ENCODE measurements around the gene LPCAT1.
"Not testable (repeated sequence)": the region's sequence is repeated elsewhere in the genome, so short reads cannot be mapped to it uniquely, and the experiment has no call there.

LPCAT1 gene

GRCh38 chr5:1460054-1460682 lies 63.6 kb downstream of the LPCAT1 start:
- DNase-seq, result no peak

- not testable (repeated sequence) for DNase-seq
Measured at GRCh38 chr5:1459435-1459834, 64.3 kb downstream of the LPCAT1 start.

GRCh38 chr5:1456110-1456881 lies 67.5 kb downstream of the LPCAT1 start:
- not testable (repeated sequence) for DNase-seq

GRCh38 chr5:1453613-1454012 lies 70.1 kb downstream of the LPCAT1 start:
- no peak for DNase-seq

GRCh38 chr5:1449081-1449630 lies 74.6 kb downstream of the LPCAT1 start:
- no peak for DNase-seq

- DNase-seq, result no peak
Measured at GRCh38 chr5:1448511-1449011, 75.2 kb downstream of the LPCAT1 start.

GRCh38 chr5:1447671-1448361 lies 75.9 kb downstream of the LPCAT1 start:
- DNase-seq, result no peak

- no peak for DNase-seq
Measured at GRCh38 chr5:1446602-1447343, 77.0 kb downstream of the LPCAT1 start.

GRCh38 chr5:1445689-1446601 lies 77.8 kb downstream of the LPCAT1 start:
- DNase-seq, result no peak

- DNase-seq, result no peak
Measured at GRCh38 chr5:1445313-1445688, 78.5 kb downstream of the LPCAT1 start, which contains the start of gene SLC6A3. Gene SLC6A3 (minus strand): TSS chr5:1445440. CDS start chr5:1443197, 2,243 bp downstream.

GRCh38 chr5:1444361-1445189 lies 79.2 kb downstream of the LPCAT1 start:
- DNase-seq, result no peak

GRCh38 chr5:1443991-1444360 lies 79.8 kb downstream of the LPCAT1 start:
- DNase-seq, result no peak

GRCh38 chr5:1443171-1443570 lies 80.6 kb downstream of the LPCAT1 start:
- DNase-seq, result no peak

- no peak for DNase-seq
Measured at GRCh38 chr5:1442222-1443145, 81.3 kb downstream of the LPCAT1 start.

- DNase-seq, result no peak
Measured at GRCh38 chr5:1441166-1441865, 82.4 kb downstream of the LPCAT1 start.

GRCh38 chr5:1440098-1440493 lies 83.7 kb downstream of the LPCAT1 start:
- no peak for DNase-seq

- DNase-seq, result no peak
Measured at GRCh38 chr5:1439388-1440097, 84.2 kb downstream of the LPCAT1 start.

- DNase-seq, result no peak
Measured at GRCh38 chr5:1438871-1439270, 84.9 kb downstream of the LPCAT1 start.

All from NCI-H1436 (cell line).